IMR-90 (cell line): ENCODE results near the gene PCYT2. TPM values are rescaled to one million over a fixed set of nuclear protein-coding genes. Genes with fewer than 3 reads are reported as not detected.

Source experiments
- ATAC-seq: fragments of 200-7000 bp; cut with Tn5 transposase; 2 replicates; pipeline ENCODE4 v1.9.1; 2020; ENCODE audit warnings: low read depth, mild to moderate bottlenecking, moderate library complexity
- BruUV-seq: library from RNA; stranded (reverse); fragments of 400-500 nt; replicated peaks from 2 replicates; lab custom pipeline; 2021; lab: Mats Ljungman, UMichigan
- CTCF ChIA-PET: fragments of 300-600 bp; formaldehyde crosslinking; extraction: SDS; loops from one replicate; lab custom pipeline; 2021; ENCODE audit warnings: antibody characterized with exemption; lab: Yijun Ruan, JAX
- POLR2A ChIA-PET: fragments of 300-600 bp; sonication (Branson Sonifier 250); formaldehyde crosslinking; loops from one replicate; lab custom pipeline; 2022; ENCODE audit warnings: antibody characterized with exemption; ENCODE audit not compliant: unreplicated experiment; lab: Charles Lee
- DNase-seq: peaks from one replicate; pipeline ENCODE4 v3.0.0; 2013
- H2AFZ ChIP-seq: replicated peaks from 2 replicates; pipeline ENCODE3; 2013; ENCODE audit warnings: low read length, mild to moderate bottlenecking; ENCODE audit not compliant: poor library complexity
- H2AK5ac ChIP-seq: 2 replicates; pipeline ENCODE4 v1.6.1; 2013; ENCODE audit warnings: low read depth, low read length, inconsistent platforms
- H2AK9ac ChIP-seq: replicated peaks from 2 replicates; pipeline ENCODE3; 2013; ENCODE audit warnings: mild to moderate bottlenecking, low read depth, low read length, moderate library complexity; ENCODE audit not compliant: poor library complexity
- H2BK120ac ChIP-seq: 2 replicates; pipeline ENCODE4 v1.6.1; 2013; ENCODE audit warnings: low read depth, low read length, inconsistent platforms
- H2BK15ac ChIP-seq: 3 replicates; pipeline ENCODE4 v1.6.1; 2013; ENCODE audit warnings: low read depth, low read length, inconsistent platforms
- H2BK20ac ChIP-seq: 2 replicates; pipeline ENCODE4 v1.6.1; 2013; ENCODE audit warnings: low read depth, mild to moderate bottlenecking, inconsistent platforms, low read length, moderate library complexity
- H2BK5ac ChIP-seq: 2 replicates; pipeline ENCODE4 v1.6.1; 2013; ENCODE audit warnings: mild to moderate bottlenecking, low read depth, low read length, inconsistent platforms; ENCODE audit not compliant: poor library complexity, severe bottlenecking
- H3K14ac ChIP-seq: replicated peaks from 2 replicates; pipeline ENCODE4 v1.6.1; 2013; ENCODE audit warnings: low read depth, low read length, inconsistent platforms
- H3K18ac ChIP-seq: 2 replicates; pipeline ENCODE4 v1.6.1; 2013; ENCODE audit warnings: low read depth, low read length, control low read depth
- H3K23ac ChIP-seq: 2 replicates; pipeline ENCODE4 v1.6.1; 2013; ENCODE audit warnings: low read depth, low read length, inconsistent platforms
- H3K27ac ChIP-seq: 2 replicates; pipeline ENCODE4 v1.5.1; 2013; ENCODE audit warnings: mild to moderate bottlenecking, control low read depth, low read length; ENCODE audit not compliant: insufficient read depth
- H3K27me3 ChIP-seq: 2 replicates; pipeline ENCODE4 v1.6.1; 2013; ENCODE audit warnings: low read length; ENCODE audit not compliant: control insufficient read depth, insufficient read depth
- H3K36me3 ChIP-seq: 2 replicates; pipeline ENCODE4 v1.6.1; 2013; ENCODE audit warnings: low read length, mixed read lengths; ENCODE audit not compliant: control insufficient read depth, insufficient read depth
- H3K4ac ChIP-seq: 2 replicates; pipeline ENCODE4 v1.6.1; 2013; ENCODE audit warnings: low read depth, low read length, inconsistent platforms
- H3K4me1 ChIP-seq: 2 replicates; pipeline ENCODE4 v1.6.1; 2013; ENCODE audit warnings: low read length, mixed read lengths; ENCODE audit not compliant: control insufficient read depth, insufficient read depth
- H3K4me2 ChIP-seq: 2 replicates; pipeline ENCODE4 v1.6.1; 2013; ENCODE audit warnings: low read depth, mild to moderate bottlenecking, control low read depth, low read length, moderate library complexity
- H3K4me3 ChIP-seq: 2 replicates; pipeline ENCODE4 v1.5.1; 2013; ENCODE audit warnings: low read depth, mild to moderate bottlenecking, control low read depth, low read length, moderate library complexity; ENCODE audit not compliant: insufficient read depth
- H3K56ac ChIP-seq: 2 replicates; pipeline ENCODE4 v1.6.1; 2013; ENCODE audit warnings: low read length, inconsistent platforms; ENCODE audit not compliant: insufficient read depth; ENCODE audit errors: extremely low read depth
- H3K79me1 ChIP-seq, 2 experiments: 2 replicates each; pipeline ENCODE4 v1.6.1; 2013; ENCODE audit warnings: low read length in 2 of 2, inconsistent platforms in 1 of 2, low read depth in 1 of 2
- H3K9ac ChIP-seq: 2 replicates; pipeline ENCODE4 v1.6.1; 2013; ENCODE audit warnings: low read depth, low read length, control low read depth
- H3K9me1 ChIP-seq: 2 replicates; pipeline ENCODE4 v1.6.1; 2013; ENCODE audit warnings: low read length, inconsistent platforms; ENCODE audit not compliant: insufficient read depth
- H3K9me3 ChIP-seq: 2 replicates; pipeline ENCODE4 v1.6.1; 2013; ENCODE audit warnings: low read length; ENCODE audit not compliant: control insufficient read depth, insufficient read depth
- H4K20me1 ChIP-seq: 2 replicates; pipeline ENCODE4 v1.6.1; 2013; ENCODE audit warnings: low read length, inconsistent platforms; ENCODE audit not compliant: insufficient read depth
- H4K5ac ChIP-seq: 2 replicates; pipeline ENCODE4 v1.6.1; 2013; ENCODE audit warnings: mild to moderate bottlenecking, low read depth, low read length, control low read depth
- H4K8ac ChIP-seq, 2 experiments: 2 replicates each; pipeline ENCODE4 v1.6.1; 2013; ENCODE audit warnings: low read depth in 2 of 2, low read length in 2 of 2, control low read depth in 1 of 2, inconsistent platforms in 1 of 2
- H4K91ac ChIP-seq: 2 replicates; pipeline ENCODE4 v1.6.1; 2013; ENCODE audit warnings: low read depth, low read length, inconsistent platforms; ENCODE audit not compliant: insufficient read depth
- BHLHE40 ChIP-seq: fragments of 150-350 bp; IDR thresholded peaks from 2 replicates; pipeline ENCODE4 v1.6.1; 2016; ENCODE audit warnings: mild to moderate bottlenecking, low read depth, low read length
- CEBPB ChIP-seq: IDR thresholded peaks from 2 replicates; pipeline ENCODE4 v1.6.1; 2012; ENCODE audit warnings: low read depth, low read length, improper control_type of control experiment
- CHD1 ChIP-seq: IDR thresholded peaks from 2 replicates; pipeline ENCODE4 v1.6.1; 2012; ENCODE audit warnings: low read depth, low read length, improper control_type of control experiment
- CTCF ChIP-seq: conservative IDR thresholded peaks from 2 replicates; pipeline ENCODE4 v1.5.1; 2012; ENCODE audit warnings: mild to moderate bottlenecking, low read depth, low read length, improper control_type of control experiment
- FOS ChIP-seq: fragments of 150-350 bp; IDR thresholded peaks from 2 replicates; pipeline ENCODE4 v1.6.1; 2016; ENCODE audit warnings: low read depth, low read length
- MAFK ChIP-seq: IDR thresholded peaks from 2 replicates; pipeline ENCODE4 v1.6.1; 2012; ENCODE audit warnings: low read depth, low read length, improper control_type of control experiment
- MAZ ChIP-seq: IDR thresholded peaks from 2 replicates; pipeline ENCODE4 v1.6.1; 2012; ENCODE audit warnings: low read depth, mild to moderate bottlenecking, low read length, improper control_type of control experiment, moderate library complexity, borderline replicate concordance
- MXI1 ChIP-seq: IDR thresholded peaks from 2 replicates; pipeline ENCODE4 v1.6.1; 2012; ENCODE audit warnings: low read depth, mild to moderate bottlenecking, low read length, moderate library complexity, borderline replicate concordance
- NFE2L2 ChIP-seq: fragments of 150-350 bp; IDR thresholded peaks from 2 replicates; pipeline ENCODE4 v1.6.1; 2016; ENCODE audit warnings: low read depth, mild to moderate bottlenecking, low read length
- POLR2A ChIP-seq: IDR thresholded peaks from 2 replicates; pipeline ENCODE4 v1.6.1; 2012; ENCODE audit warnings: mild to moderate bottlenecking, low read depth, low read length
- RAD21 ChIP-seq: IDR thresholded peaks from 2 replicates; pipeline ENCODE4 v1.6.1; 2012; ENCODE audit warnings: low read length, improper control_type of control experiment
- RCOR1 ChIP-seq: IDR thresholded peaks from 2 replicates; pipeline ENCODE4 v1.6.1; 2012; ENCODE audit warnings: mild to moderate bottlenecking, low read length, improper control_type of control experiment; ENCODE audit not compliant: insufficient replicate concordance
- USF2 ChIP-seq: fragments of 150-350 bp; IDR thresholded peaks from 2 replicates; pipeline ENCODE4 v1.6.1; 2017; ENCODE audit warnings: mild to moderate bottlenecking, antibody characterized with exemption, low read length, low read depth
- WGBS, 2 experiments: methylation state at CpG; one replicate each; pipeline versions ENCODE4 v1.1.5 to v1.1.7; 2013; ENCODE audit warnings: missing lambda C conversion rate in 2 of 2; ENCODE audit not compliant: insufficient read length in 1 of 2; ENCODE audit errors: extremely low coverage in 2 of 2; 5-methylcytosine and 5-hydroxymethylcytosine counted together
- dilution Hi-C: fragments of 300-500 bp; cut with HindIII; formaldehyde crosslinking; loops from one replicate; pipeline ENCODE4 v1.14.3; 2018; ENCODE audit warnings: low sequenced_read_pairs; ENCODE audit not compliant: unreplicated experiment
- in situ Hi-C: fragments of 300-500 bp; cut with MboI; formaldehyde crosslinking; loops from 3 replicates; pipeline ENCODE4 v1.14.3; 2019; ENCODE audit warnings: low sequenced_read_pairs, inconsistent platforms, mixed read lengths
- intact Hi-C: fragments of 100-400 bp; cut with micrococcal nuclease; formaldehyde crosslinking; loops from 2 replicates; pipeline ENCODE4 v1.10.0; 2022
- polyA plus RNA-seq, 3 experiments: library from polyadenylated mRNA; depleted of rRNA; stranded (reverse); fragments of >200 nt; gene quantifications; 2 replicates each; pipeline ENCODE4 v1.2.3, GENCODE V29; 2012; ENCODE audit warnings: low replicate concordance in 1 of 3
- total RNA-seq: library from RNA; depleted of rRNA; stranded (reverse); fragments of >200 nt; gene quantifications from 2 replicates; pipeline ENCODE4 v1.2.3, GENCODE V29; 2012
- TF ChIP-seq, protein P1 (sequence below): fragments of 150-350 bp; IDR thresholded peaks from 2 replicates; pipeline ENCODE4 v1.6.1; 2016; ENCODE audit warnings: low read depth, mild to moderate bottlenecking, low read length, moderate library complexity, borderline replicate concordance

Gene PCYT2
- total and polyA plus RNA-seq, 2 of the 4 experiments (the other 2 are of a cell fraction): 37.3 to 38.5 TPM

DNA sequence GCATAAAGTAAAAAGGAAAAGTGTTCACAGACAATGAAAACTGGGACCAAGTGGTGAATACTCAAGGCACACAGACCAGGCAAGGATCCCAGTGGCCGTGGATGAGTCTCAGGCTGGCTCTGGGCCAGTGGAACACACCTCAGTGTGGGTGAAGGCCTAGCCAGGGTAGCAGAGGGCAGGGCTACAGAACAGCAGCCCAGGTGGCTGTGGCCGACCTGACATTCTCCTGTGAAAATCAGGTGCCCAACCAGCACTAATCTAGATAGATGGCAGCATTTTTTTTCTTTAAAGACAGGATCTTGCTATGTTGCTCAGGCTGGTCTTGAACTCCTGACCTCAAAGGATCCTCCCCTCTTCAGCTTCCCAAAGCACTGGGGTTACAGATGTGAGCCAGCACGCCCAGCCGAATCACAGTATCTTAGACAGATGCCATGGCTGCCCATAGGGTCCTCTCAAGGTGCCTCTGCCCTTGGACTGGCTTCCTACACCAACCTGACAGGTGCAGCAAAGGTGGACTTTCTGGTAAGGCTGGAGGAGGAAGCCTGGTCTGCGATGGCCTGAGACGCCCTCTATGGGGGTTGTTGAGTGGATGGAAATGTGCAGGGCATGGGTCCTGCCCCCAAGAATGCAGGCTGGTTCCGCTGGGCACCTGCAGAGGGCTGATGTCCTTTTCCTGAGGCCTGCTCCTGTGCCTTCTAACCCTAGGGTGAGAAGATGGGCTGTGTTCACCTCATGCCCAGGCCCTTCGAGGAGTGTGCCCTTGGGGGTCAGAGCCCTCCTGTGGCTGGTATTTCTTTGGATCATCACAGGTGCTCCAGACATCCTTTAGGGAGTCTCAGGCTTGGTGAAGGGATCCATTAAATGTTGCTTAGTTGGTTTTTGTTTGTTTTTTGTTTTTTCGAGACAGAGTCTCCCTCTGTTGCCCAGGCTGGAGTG is 47.1 kb downstream of the PCYT2 start:
- WGBS, 2 experiments: 81% methylated on average over 5 of the region's 9 CpGs; no CpG with 5 or more reads in 1 of the 2 experiments
- H2AFZ ChIP-seq: peak overlapping the region; percentile 8
- no peak overlapping the region for H3K4me3 ChIP-seq
- no peak overlapping the region for H3K9ac ChIP-seq
- no peak overlapping the region for H3K18ac ChIP-seq
- dilution Hi-C loops: no loop called here
- no peak overlapping the region for H4K5ac ChIP-seq
- POLR2A ChIA-PET: no interaction called here
- intact Hi-C loops: no loop called here
- CTCF ChIA-PET: no interaction called here
- H2BK120ac ChIP-seq: no peak overlapping the region
- no peak overlapping the region for H2AK5ac ChIP-seq
- 0 out of 2 replicates have a peak overlapping the region, but pooled peaks have one; percentile 24 for H3K23ac ChIP-seq
- H4K91ac ChIP-seq: no peak overlapping the region
- peak overlapping the region; percentile 70 for H2AK9ac ChIP-seq
- no peak overlapping the region for H3K4ac ChIP-seq
- H3K27ac ChIP-seq: no peak overlapping the region
- H3K27me3 ChIP-seq: no peaks in the 10 kb centered on the region
- no TSS peak for BruUV-seq
- H3K4me2 ChIP-seq: no peak overlapping the region
- H4K20me1 ChIP-seq: peaks cover 48% of the 10 kb centered on the region
- no peak overlapping the region for H4K8ac ChIP-seq
- H3K9me3 ChIP-seq: no peaks in the 10 kb centered on the region
- H3K4me1 ChIP-seq: peaks cover 27% of the 10 kb centered on the region
- peaks cover 11% of the 10 kb centered on the region for H3K9me1 ChIP-seq
- H3K14ac ChIP-seq: no peak overlapping the region
- peaks cover 17 to 80% of the 10 kb centered on the region in 2 experiments; a peak in 3 of 4 replicates for H3K79me1 ChIP-seq
- in situ Hi-C loops: no loop called here
- no peak overlapping the region for H3K56ac ChIP-seq
- H2BK20ac ChIP-seq: no peak overlapping the region
- H3K36me3 ChIP-seq: peaks cover 38% of the 10 kb centered on the region
- no peak for DNase-seq
- no peak overlapping the region for H2BK5ac ChIP-seq
- H2BK15ac ChIP-seq: no peak overlapping the region
- ATAC-seq: no peak
- TF ChIP-seq POLR2A: no peak
- TF ChIP-seq, protein P1, sequence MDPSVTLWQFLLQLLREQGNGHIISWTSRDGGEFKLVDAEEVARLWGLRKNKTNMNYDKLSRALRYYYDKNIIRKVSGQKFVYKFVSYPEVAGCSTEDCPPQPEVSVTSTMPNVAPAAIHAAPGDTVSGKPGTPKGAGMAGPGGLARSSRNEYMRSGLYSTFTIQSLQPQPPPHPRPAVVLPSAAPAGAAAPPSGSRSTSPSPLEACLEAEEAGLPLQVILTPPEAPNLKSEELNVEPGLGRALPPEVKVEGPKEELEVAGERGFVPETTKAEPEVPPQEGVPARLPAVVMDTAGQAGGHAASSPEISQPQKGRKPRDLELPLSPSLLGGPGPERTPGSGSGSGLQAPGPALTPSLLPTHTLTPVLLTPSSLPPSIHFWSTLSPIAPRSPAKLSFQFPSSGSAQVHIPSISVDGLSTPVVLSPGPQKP: no peak
- no peak for TF ChIP-seq CTCF
- no peak for TF ChIP-seq FOS
- no peak for TF ChIP-seq MAZ
- no peak for TF ChIP-seq NFE2L2
- TF ChIP-seq CHD1: no peak
- TF ChIP-seq RAD21: no peak
- TF ChIP-seq MAFK: no peak
- TF ChIP-seq BHLHE40: no peak
- no peak for TF ChIP-seq MXI1
- TF ChIP-seq CEBPB: no peak
- no peak for TF ChIP-seq RCOR1
- TF ChIP-seq USF2: no peak
